HL-60/S4 treated with phorbol 12-myristate 13-acetate at 8.2 ng/mL for 4 days and 3 days (cell line): ENCODE measurements around the gene SLC5A11.
"Not testable (repeated sequence)": the region's sequence is repeated elsewhere in the genome, so short reads cannot be mapped to it uniquely, and the experiment has no call there.

ENCODE experiments used
- in situ Hi-C: fragments of 300-500 bp; cut with MboI; formaldehyde crosslinking; loops from 2 replicates; pipeline ENCODE4 v1.15.0; 2022; ENCODE audit warnings: low sequenced_read_pairs

SLC5A11 gene

GRCh38 chr16:24834459-24835335 is 11.1 kb upstream of the SLC5A11 start:
- in situ Hi-C loops: no loop called here

- in situ Hi-C loops: no loop called here
These were observed 8.9 kb upstream of the SLC5A11 start for GRCh38 chr16:24836836-24837235.

- in situ Hi-C loops: no loop called here
These were observed 7.8 kb upstream of the SLC5A11 start for GRCh38 chr16:24837969-24838368.

GRCh38 chr16:24838554-24839266 is 7.1 kb upstream of the SLC5A11 start:
- in situ Hi-C loops: no loop called here

- in situ Hi-C loops: no loop called here
These were observed 6.3 kb upstream of the SLC5A11 start for GRCh38 chr16:24839347-24839972.

GRCh38 chr16:24841291-24841690 is 4.5 kb upstream of the SLC5A11 start:
- in situ Hi-C loops: no loop called here

GRCh38 chr16:24844101-24845030 is 1.4 kb upstream of the SLC5A11 start:
- in situ Hi-C loops: no loop called here

- in situ Hi-C loops: not testable (repeated sequence)
These were observed 765 bp upstream of the SLC5A11 start for GRCh38 chr16:24845031-24845365.

- in situ Hi-C loops: no loop called here
These were observed 990 bp downstream of the SLC5A11 start for GRCh38 chr16:24846548-24847357.

- in situ Hi-C loops: no loop called here
These were observed 1.5 kb downstream of the SLC5A11 start for GRCh38 chr16:24847358-24847664.

GRCh38 chr16:24848065-24848464 is 2.3 kb downstream of the SLC5A11 start:
- in situ Hi-C loops: no loop called here

GRCh38 chr16:24849641-24850040 is 3.9 kb downstream of the SLC5A11 start:
- in situ Hi-C loops: no loop called here

- in situ Hi-C loops: no loop called here
These were observed 4.7 kb downstream of the SLC5A11 start for GRCh38 chr16:24850289-24850938.

- in situ Hi-C loops: no loop called here
These were observed 5.9 kb downstream of the SLC5A11 start for GRCh38 chr16:24851700-24852099.

- in situ Hi-C loops: no loop called here
These were observed 6.5 kb downstream of the SLC5A11 start for GRCh38 chr16:24852281-24852721.

- in situ Hi-C loops: no loop called here
These were observed 7.5 kb downstream of the SLC5A11 start for GRCh38 chr16:24853169-24853824.

GRCh38 chr16:24853830-24854229 is 8.1 kb downstream of the SLC5A11 start:
- in situ Hi-C loops: no loop called here

GRCh38 chr16:24854607-24855171 is 8.9 kb downstream of the SLC5A11 start:
- in situ Hi-C loops: no loop called here

GRCh38 chr16:24855678-24856077 is 9.9 kb downstream of the SLC5A11 start:
- in situ Hi-C loops: no loop called here
